Renal pelvis (tissue), 4 donors: Measurements from ENCODE around the gene SUFU. TPM values are rescaled to one million over a fixed set of nuclear protein-coding genes. Genes with fewer than 3 reads are reported as not detected.
A peak's percentile ranks its signal among the peaks of the same experiment; 100 is the strongest.
"Not testable (repeated sequence)": the region's sequence is repeated elsewhere in the genome, so short reads cannot be mapped to it uniquely, and the experiment has no call there.

Experiments
- DNase-seq: peaks from one replicate; pipeline ENCODE4 v3.0.0-alpha.2; 2013
- polyA plus RNA-seq, 3 donors: library from polyadenylated mRNA; unstranded; fragments of 120-200 nt; gene quantifications; one replicate each; pipeline ENCODE4 v1.2.1, GENCODE V29; 2013; ENCODE audit not compliant: insufficient read length in 3 of 3

The SUFU gene
- polyA plus RNA-seq, 3 donors, result 30.9 to 33.1 (median 31.2) TPM

- no peak for DNase-seq
Observed at GRCh38 chr10:102473445-102474331, 30.1 kb upstream of the SUFU start.

DNA sequence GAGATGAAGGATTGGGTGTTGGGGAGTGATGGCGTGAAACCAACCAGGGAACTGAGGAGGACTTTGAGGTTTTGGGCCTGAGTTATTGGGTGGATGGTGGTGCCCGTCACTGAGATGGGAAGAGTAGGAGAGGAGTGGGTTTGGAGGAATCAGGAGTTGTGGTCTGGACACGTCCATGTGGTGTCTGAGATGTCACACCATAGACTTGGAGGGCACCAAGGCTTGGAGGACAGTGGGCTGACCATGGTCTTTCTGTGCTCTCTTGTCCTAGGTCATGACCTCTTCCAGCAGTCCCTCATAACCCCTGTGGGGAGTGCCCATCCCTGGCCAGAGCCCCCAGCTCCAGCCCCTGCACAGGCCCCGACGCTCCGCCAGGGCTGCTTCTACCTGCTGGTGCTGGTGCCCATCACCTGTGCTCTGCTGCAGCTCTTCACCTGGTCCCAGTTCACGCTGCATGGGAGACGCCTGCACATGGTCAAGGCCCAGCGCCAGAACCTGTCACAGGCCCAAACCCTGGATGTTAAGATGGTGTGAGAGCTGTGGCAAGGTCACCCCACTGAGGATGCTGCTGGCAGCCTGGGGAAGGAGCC, 28.2 kb upstream of the SUFU start:
- no peak for DNase-seq

GRCh38 chr10:102476466-102477141, 27.2 kb upstream of the SUFU start:
- DNase-seq, result no peak

- DNase-seq, result no peak
Observed at GRCh38 chr10:102479651-102480050, 24.1 kb upstream of the SUFU start.

GRCh38 chr10:102480396-102480795, 23.4 kb upstream of the SUFU start:
- DNase-seq, result no peak

GRCh38 chr10:102484021-102484420, 19.8 kb upstream of the SUFU start:
- no peak for DNase-seq

DNA sequence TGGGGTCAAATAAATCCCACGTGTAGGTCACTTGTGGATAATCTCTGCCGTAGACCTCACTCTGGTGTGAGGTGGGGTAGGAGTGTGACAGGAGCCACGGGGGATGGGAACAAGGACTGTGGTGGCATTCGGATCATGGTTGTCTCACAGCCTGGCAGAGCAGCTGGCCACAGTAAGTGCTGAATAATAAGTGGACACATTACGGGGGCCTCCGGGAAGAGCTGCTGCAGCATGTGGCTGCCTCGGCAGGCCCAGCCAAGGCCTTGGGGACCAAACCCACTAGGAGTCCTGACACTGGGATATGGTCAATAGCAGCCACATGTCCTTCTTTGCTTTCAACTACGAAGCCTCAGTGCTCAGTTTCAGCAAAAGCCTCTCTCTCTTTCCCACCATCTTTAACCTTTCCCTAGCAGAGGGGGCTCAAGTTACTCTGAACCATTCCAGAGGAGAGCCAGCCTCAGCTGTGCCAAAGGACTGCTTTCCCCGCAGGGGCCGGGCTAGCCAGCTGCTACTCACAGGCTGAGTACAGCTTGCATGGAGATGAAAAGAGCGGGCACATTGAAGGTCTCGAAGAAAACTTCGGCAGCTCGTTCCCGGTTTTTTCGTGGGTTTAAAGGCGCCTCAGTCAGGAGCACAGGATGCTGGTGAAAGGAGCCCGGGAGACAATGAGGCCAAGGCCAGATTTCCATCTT, 18.5 kb upstream of the SUFU start:
- DNase-seq, result no peak

- no peak for DNase-seq
Observed at GRCh38 chr10:102491136-102491535, 12.6 kb upstream of the SUFU start.

GRCh38 chr10:102492344-102492939, 11.3 kb upstream of the SUFU start:
- no peak for DNase-seq

- DNase-seq, result no peak
Observed at GRCh38 chr10:102492983-102493382, 10.8 kb upstream of the SUFU start.

GRCh38 chr10:102493771-102494170, 10.0 kb upstream of the SUFU start:
- DNase-seq, result no peak

- DNase-seq, result no peak
Observed at GRCh38 chr10:102497545-102497944, 6.2 kb upstream of the SUFU start.

DNA sequence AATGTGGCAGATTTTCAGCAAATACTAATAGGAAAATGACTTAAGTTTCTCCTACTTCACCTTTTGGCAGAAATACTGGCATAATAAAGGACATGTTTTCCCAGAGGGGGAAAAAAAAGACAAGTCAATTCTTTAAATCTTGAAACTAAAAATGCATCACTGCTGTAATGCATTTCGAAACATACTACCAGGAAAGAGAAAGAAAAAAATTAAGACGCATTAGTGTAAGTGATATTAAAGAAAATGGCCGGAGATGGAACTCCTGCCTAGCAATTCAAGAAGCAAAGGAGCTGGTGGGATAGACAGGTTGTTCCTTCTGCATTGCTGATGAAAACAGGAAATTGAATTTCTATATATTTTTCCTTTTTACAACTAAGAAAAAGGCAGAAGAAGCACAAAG, 4.4 kb upstream of the SUFU start:
- DNase-seq, result no peak

DNA sequence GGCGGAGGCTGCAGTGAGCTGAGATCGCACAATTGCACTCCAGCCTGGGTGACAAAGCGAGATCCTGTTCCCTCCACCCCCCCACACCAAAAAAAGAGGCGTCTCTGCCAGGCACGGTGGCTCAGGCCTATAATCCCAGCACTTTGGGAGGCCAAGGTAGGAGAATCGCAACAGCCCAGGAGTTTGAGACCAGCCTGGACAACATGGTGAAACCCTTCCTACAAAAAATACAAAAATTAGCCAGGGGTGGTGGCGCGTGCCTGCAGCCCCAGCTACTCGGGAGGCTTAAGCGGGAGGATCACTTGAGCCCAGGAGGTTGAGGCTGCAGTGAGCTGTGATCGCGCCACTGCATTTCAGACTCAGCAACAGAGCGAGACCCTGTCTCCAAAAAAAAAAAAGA, 3.1 kb upstream of the SUFU start:
- not testable (repeated sequence) for DNase-seq

DNA sequence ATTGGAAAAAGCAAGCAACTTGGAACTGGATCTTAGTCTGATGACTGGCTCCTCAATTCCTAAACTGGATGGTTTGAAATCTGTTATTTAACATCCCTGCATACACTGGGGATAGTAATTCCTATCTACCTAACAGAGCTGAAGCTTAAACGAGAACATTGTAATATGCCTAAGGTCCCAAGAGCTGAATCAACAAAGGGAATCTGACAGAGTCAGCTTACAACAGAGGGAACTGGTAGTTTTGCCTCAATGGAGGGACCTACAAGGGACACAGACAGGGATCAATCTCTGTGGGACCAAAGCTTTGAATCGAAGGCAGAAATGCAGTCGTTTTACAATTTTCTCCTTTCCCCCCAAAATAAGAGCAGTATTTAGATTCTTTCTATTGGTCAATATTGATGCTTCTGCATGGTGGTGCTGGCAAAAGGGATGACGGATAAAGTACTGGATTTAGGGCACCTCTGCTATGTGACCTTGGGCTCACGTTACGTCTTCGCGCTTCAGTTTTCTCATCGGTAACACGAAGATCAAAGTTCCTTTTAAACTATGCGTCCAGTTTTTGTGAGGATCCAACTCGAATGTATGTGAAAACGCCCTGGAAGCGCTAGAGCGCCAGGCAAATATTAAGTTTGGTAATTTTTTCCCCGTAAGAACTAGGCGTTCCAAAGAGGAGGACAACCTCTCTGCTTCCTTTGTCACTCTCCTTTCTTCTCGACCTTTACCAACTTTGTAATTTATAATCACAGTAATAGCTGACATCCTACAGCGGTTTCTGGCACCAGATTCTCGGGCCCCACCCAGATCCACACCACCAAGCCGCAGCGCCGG, 2.4 kb upstream of the SUFU start:
- DNase-seq, result no peak

DNA sequence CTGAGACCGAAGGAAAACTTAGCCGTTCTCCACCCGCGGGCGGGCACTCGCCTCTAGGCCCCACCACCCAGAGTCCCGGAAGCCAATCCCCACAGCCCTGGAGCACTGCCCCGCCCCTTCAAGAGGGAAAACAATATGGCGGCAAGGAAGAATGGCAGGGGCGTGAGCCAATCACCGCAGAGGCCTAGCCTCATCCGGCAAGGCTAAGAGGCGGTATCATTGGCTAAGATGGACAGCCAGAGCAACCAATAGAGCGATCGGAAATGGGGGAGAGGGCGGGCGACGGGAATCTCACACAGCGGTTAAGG, 1.8 kb upstream of the SUFU start:
- DNase-seq, result peak; percentile 99

- DNase-seq, result peak; percentile 99
Observed at GRCh38 chr10:102502337-102503151, 1.2 kb upstream of the SUFU start, which contains the start of gene ACTR1A. TSS of gene ACTR1A (minus strand) at chr10:102502712. CDS start at chr10:102502647, 65 bp downstream.

- peak; percentile 43 for DNase-seq
Observed at GRCh38 chr10:102504179-102504975, 605 bp downstream of the SUFU start.

DNA sequence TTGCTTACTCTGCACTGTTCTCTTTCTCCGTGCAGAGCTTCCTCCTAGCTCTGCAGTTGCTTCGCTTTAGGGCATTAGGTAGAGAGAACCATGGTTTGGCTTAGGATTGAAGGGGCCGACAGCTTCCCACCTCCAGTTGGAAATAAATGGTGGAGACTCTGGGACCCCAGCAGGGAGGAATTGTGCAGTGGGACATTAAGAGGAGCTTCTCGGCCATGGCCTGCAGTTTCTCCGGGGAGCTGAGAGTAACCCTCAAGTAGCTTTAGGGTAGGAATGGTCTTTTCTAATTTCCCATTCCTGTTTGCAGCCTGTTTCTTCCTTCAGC, 1.2 kb downstream of the SUFU start:
- DNase-seq, result no peak
